ENCODE data around the gene NFIA. TPM values are rescaled to one million over a fixed set of nuclear protein-coding genes. Genes with fewer than 3 reads are reported as not detected.

Gene NFIA
- total RNA-seq, 1 experiment from 2014 or later, result 0.35 TPM

- no peak for TF ChIP-seq CTCF (conservative IDR thresholded peaks at IDR 0.05)
- Mint-ChIP-seq H3K4me3 (no peak overlapping the region), H3K27ac (no peak overlapping the region), H3K27me3 (ENCODE audit: low read depth) (no peaks in the 10 kb centered on the region), H3K4me1 (peaks cover 21 to 23% of the 10 kb centered on the region in 2 experiments), H3K9me3 (no peaks in the 10 kb centered on the region), H3K36me3 (ENCODE audit: insufficient read depth in 1 of 3, low read depth in 3 of 3) (no peaks in the 10 kb centered on the region; a peak in 1 of 7 replicates)
- H3K14ac ChIP-seq (ENCODE audit: insufficient read depth, low read length), result no peak overlapping the region
- no peak overlapping the region for H2BK15ac ChIP-seq (ENCODE audit: low read depth, low read length)
- no peaks in the 10 kb centered on the region for H3K9me3 ChIP-seq (ENCODE audit: control insufficient read depth, low read depth, low read length)
- H3K27me3 ChIP-seq (ENCODE audit: insufficient read depth, low read length), result no peaks in the 10 kb centered on the region
- no peak overlapping the region for H3K23ac ChIP-seq (ENCODE audit: insufficient read length, low read depth, low read length)
- H3K56ac ChIP-seq (ENCODE audit: insufficient read length, low read depth, low read length), result no peak overlapping the region
- H3K79me1 ChIP-seq (ENCODE audit: insufficient read depth, low read depth, low read length, poor library complexity, severe bottlenecking), result no peaks in the 10 kb centered on the region
- H4K20me1 ChIP-seq (ENCODE audit: control insufficient read depth, insufficient read depth, insufficient read length), result no peaks in the 10 kb centered on the region
- no peak overlapping the region for H3T11ph ChIP-seq (ENCODE audit: low read length)
- H3K79me2 ChIP-seq (ENCODE audit: insufficient read depth, low read length), result no peaks in the 10 kb centered on the region
- no peak overlapping the region for H2AK5ac ChIP-seq (ENCODE audit: insufficient read length, low read length)
- no peak overlapping the region for H2AFZ ChIP-seq (ENCODE audit: low read length)
- H3K27ac ChIP-seq (ENCODE audit: insufficient read length, low read depth, low read length), result no peak overlapping the region
- no peak overlapping the region for H2BK12ac ChIP-seq (ENCODE audit: insufficient read length, low read depth, low read length)
- H3K4me2 ChIP-seq (ENCODE audit: insufficient read depth, insufficient read length, low read length), result no peak overlapping the region
- no peaks in the 10 kb centered on the region; the same call in 1 of the 2 replicates for H3K4me1 ChIP-seq (ENCODE audit: insufficient read depth, low read length)
- no peak overlapping the region for H4K5ac ChIP-seq (ENCODE audit: insufficient read length, low read depth, low read length)
- no CpG with 5 or more reads among the region's 4 CpGs for WGBS (ENCODE audit: extremely low coverage, insufficient read length, low lambda C conversion rate)
- no peak overlapping the region for H4K8ac ChIP-seq (replicated peaks; ENCODE audit: insufficient read length, low read depth, low read length)
- no peak overlapping the region for H3K9ac ChIP-seq (ENCODE audit: extremely low read depth, insufficient read length, low read length)
- no peak overlapping the region for H2BK20ac ChIP-seq (ENCODE audit: low read depth, low read length, poor library complexity, severe bottlenecking)
- H3K18ac ChIP-seq (ENCODE audit: insufficient read length, low read depth, low read length), result no peak overlapping the region
- H4K91ac ChIP-seq (ENCODE audit: insufficient read length, low read depth, low read length), result no peak overlapping the region
- no peak overlapping the region for H3K4ac ChIP-seq (ENCODE audit: low read depth, low read length)
- no peaks in the 10 kb centered on the region for H3K23me2 ChIP-seq (ENCODE audit: insufficient read length, low read depth, low read length, poor library complexity, severe bottlenecking)
- no peak overlapping the region for H2BK5ac ChIP-seq (ENCODE audit: insufficient read length, low read length)
- no peak overlapping the region for H2BK120ac ChIP-seq (ENCODE audit: low read depth, low read length, poor library complexity, severe bottlenecking)
- DNase-seq, result no peak
These were observed 182.5 kb downstream of the NFIA start for GRCh38 chr1:61264825-61265242.

Data from H9 (cell line).